Dedifferentiated amniotic fluid mesenchymal stem cell (primary cell): ENCODE measurements around the gene ESR1.
"Not testable (repeated sequence)": the region's sequence is repeated elsewhere in the genome, so short reads cannot be mapped to it uniquely, and the experiment has no call there.

Source experiments
- DNase-seq: peaks from one replicate; pipeline ENCODE4 v3.0.0-alpha.2; 2016; ENCODE audit errors: extremely low spot score

Gene ESR1

DNA sequence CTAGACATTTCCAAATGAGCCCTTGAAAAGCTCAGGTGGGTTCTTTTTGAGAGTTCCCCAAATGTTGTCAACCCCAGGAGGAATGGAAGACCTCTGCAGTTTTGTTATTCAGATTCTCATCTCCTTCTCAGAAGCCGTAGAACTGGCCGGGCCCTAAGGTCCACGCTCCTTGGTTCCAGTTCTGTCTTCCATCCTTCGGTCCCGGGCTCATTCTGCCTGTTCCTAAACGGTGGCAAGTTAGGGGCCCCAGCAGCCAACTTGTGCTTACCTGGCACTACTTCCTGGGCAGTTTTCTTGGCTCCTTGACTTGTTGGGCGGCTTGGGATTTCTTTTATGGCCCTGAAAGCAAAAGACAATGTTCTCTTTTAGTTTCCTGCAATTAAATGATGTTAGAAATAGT, 6.4 kb downstream of the ESR1 start:
- DNase-seq = no peak

DNA sequence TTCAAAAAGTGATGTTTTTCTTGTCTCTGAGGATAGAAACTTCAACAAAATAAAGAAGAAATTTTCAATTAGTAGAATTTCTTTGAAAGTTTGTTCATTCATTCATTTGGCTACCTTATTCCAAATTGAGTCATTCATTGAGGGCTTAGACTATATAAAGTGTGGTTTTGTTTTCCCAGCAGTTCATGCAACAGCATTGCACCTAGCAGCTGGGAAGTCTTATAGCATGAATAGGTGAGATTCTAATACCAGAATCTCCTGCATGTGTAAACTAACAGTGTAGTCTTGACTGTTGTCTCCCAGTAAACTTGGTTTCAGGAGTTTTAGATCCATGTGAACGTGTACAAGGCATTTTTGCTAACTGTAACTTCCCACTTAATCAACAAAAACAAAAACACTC, 7.1 kb downstream of the ESR1 start:
- no peak for DNase-seq

DNA sequence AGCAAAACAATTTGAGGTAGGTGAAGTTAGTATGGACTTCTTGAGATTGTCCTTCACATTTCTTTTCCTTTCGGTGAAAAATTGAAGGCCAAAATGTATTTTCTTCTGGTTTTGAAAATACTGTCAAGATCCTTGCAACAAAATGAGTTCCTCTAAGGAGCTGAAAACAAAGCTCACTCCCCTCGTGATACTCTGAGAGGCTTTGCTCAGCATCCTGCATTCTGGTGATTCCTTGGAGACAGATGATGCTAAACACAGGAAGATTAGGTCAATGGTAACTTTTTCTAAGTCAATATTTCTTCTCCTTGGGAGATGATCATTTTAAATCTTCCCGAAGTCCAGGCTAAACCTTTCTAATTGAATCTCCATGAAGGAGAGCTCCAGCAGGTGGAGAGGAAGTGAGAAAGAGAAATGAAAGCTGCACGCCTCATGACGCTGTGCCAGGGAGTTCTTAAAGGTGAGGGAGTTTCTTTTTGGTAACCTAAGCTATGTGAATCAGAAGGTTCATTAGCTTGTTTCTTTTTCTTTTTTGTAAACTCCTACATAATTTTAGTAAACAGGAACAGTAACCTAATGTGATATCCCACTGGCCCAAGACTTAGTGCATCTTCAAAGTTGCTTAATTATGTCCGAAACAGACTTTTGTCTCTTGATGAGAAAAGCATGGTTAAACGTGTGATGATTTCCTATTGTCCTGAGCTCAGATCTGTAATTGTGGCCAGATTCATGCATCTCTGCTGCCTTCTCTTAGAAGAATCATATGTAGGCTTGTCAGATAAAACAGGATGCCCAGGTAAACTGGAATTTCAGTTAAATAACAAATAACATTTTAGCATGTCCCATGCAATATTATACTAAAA, 15.0 kb downstream of the ESR1 start:
- no peak for DNase-seq

DNA sequence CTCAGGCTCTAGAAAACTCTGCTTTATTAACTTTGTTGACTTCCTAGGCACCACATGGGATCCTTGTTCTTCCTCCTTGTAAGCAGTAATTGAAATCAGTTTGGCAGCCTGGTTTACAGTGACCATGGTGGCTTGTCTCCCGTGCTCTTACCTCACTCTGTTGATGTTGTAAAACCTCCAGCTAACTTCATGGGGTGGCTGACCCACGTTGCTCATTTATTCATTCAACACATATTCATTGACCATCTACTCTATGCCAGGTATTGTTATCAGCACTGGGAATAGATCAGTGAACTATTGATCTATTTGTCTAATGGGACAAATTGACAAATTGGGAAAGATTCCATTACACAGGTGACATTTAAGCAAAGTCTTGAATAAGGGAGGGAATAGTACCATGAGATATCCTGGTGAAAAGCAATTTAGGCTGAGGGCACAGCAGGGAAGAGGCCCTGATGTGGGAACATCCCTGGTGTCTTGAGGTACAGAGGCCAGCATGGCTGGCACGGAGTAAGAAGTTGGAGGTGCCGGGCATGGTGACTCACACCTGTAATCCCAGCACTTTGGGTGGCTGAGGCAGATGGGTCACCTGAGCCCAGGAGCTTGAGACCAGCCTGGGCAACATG, 19.1 kb downstream of the ESR1 start:
- DNase-seq = no peak

DNA sequence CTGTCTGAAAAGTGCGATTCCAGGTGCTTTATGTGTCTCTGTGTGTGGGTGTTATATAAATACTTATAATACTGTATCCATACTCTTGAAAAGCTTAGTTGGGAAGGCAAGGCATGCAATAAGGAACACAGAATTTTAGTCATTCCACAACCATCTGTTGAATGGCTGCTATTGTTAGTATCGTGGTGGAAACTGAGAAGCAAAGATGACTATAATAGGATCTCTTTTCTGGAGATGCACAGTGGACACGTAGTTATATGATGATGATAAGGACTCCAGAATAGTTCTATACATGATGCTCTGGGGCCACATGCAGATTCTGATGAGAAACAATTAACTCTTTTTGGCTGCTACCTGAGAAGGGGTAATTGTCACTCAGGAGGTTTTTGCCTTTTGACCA, 25.2 kb downstream of the ESR1 start:
- no peak for DNase-seq

DNA sequence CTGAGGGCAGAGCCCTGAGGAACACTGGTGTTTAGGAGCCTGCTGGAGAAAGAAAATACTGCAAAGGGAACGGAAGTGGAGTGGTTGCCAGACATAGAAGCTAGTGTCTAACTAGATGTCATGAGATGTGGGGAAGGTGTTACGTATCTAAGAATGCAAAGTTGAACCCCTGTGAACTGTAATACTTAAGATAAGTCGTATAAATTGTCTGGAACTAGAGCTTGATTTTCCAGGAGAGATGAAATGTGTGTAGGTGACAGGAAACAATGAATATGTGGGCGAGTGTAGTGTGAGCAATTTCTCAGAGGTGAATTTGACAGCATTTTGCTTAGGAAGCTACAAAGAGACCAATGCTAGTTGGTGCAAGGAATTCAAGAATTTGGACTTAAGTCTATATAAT, 27.9 kb downstream of the ESR1 start:
- DNase-seq = no peak

DNA sequence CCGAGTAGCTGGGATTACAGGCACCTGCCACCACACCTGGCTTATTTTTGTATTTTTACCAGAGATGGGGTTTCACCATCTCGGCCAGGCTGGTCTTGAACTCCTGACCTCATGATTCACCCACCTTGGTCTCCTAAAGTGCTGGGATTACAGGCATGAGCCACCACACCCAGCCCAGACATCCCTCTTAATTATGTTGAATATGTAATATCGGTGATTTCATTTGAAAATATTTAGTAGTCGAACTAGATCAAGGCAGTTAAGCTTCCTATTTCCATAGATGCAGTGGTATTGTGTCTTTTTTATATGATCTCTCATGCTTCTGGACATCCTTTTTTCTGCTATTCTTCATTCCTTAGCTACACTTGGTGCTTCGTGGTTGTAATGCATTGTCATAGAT, 29.7 kb downstream of the ESR1 start:
- no peak for DNase-seq

DNA sequence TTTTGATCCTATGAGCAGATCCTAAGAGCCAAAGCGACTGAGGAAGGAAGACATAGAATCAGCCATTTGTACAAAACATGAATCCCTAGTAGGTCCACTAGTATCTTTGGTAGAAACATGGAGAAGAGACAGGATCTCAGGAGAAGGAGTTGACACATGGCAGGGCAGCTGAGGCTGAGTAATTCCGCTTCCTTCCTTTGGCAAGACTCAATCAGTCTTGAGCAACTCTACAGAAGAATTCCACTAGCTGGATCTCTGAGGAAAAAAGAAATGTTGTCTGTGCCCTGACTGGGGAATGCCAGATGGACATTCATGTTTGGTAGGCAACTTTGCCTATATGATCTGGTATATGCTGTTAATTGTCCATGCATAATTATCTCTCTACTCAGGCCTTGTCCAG, 35.3 kb downstream of the ESR1 start:
- no peak for DNase-seq

DNA sequence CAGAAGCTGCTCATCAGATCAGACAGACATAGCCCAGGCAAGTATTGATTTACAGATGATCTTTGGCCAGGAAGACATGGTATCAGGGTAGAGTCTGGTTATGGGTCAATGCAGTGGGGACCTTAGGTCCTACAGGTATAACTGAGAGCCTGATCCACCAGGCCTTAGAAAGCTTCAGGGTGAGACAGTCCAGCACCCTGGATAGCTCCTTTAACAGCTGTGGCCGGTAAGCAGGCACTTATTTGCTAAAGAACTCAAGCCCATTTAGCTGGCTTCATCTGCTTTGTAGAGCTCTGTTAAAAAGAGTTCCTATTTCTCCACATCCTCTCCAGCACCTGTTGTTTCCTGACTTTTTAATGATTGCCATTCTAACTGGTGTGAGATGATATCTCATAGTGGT, 39.6 kb downstream of the ESR1 start:
- no peak for DNase-seq

DNA sequence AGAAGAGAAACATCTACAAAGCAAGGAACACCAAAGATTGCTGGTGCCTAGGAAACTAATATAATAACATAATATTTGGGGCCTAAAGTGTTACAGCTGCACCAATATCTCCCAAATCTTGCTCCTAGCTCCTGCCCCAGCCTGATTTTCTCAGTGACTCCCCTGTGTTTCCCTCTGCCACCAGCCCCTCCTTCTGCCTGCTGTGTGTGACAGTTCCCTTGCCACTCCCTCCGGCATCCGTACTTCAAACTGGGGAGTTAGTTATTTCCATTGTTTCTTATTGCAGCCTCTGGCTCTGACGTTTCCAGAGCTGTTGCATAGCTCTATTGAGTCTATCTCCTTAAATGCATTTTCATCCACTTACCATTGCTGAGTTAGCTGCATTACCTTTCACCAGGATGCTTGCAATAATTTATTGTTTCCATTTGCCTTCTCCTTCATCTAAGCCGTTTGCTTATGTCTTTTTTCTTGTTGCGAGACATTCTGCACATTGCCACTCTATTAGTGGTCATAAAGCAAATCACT, 43.1 kb downstream of the ESR1 start:
- no peak for DNase-seq

DNA sequence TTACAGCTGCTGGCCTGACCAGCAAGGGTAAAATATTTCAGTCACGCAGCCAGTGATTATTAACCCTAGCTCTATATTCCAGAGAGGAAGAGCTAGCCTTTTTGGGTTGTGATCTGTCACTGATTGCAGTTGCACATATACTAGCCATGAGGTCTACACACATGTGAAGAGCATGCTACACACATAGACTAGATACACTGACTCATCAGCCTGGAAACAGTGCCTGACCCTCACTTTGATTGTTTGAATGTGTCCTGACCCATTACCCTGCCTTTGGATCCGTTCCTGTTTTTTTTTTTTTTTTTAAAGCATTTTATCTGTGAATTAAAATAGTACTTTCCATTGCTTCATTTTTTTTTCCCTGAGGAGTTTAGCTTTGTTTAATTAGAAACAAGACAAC, 50.8 kb downstream of the ESR1 start:
- DNase-seq = no peak

DNA sequence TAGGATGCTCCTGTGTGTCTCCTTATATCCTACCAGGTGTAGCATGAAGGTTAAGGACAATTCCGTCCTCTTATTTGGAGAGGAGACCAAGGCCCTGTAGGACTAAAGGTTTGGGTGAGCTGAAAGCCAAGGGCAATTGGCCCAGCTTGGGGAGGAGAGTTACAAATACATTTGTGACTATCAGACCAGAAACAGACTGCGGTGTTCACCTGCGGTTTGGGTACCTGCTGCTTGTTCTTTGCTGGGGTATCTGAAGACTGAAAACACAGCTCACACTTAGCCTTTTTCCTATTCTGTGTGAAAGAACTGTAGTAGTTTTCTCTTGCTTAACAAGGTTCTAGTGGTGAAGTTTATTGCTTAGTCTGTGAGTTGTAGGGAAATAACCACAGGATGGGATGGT, 55.0 kb downstream of the ESR1 start:
- no peak for DNase-seq

DNA sequence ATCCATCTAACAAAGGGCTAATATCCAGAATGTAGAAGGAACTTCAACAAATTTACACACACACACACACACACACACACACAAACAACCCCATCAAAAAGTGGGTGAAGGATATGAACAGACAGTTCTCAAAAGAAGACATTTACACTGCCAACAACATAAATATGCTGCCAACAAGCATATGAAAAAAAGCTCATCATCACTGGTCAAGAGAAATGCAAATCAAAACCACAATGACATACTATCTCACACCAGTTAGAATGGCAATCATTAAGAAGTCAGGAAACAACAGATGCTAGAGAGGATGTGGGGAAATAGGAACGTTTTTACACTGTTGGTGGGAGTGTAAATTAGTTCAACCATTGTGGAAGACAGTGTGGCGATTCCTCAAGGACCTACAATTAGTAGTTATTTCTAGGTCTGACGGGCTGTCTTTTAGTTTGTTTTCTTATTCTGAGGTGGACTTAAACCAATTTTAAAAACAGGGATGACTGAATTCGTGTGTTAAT, 59.9 kb downstream of the ESR1 start:
- DNase-seq = not testable (repeated sequence)

DNA sequence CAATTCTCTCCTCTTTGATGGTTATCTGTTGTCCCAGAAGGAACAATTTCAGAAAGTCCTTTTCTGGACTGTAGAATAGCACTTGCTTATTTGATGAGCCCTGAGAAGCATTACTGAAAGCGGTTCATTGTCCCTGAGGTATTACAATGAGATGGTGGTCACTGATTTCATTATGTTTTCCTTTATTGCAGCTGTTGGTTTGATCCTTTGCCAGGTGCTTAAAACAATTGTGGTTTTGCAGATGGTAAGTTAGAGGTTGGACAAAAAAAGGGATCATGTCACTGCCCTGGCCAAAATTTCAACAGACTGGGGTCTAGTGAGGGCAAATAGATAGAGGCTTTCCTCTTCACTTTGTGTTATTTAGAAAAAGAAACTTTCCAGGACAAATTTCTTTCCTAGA, 61.9 kb downstream of the ESR1 start:
- DNase-seq = no peak

DNA sequence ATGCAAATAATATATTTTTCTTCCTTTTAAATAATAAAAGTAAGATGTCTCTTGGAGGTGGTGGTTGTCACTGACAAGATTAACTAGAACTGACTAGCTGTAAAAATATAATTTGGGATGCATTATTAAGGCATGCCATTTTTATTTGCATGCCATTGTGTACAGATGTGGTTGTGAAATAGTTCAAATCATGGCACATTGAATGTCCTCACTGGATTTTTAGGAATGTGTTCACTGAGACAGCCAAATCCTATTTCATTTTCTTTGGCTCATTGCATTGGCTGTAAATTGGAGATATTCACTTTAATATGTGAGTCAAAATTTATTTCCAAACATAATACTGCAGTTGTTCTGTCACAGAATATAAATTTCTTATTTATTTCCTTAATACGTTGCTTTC, 62.3 kb downstream of the ESR1 start:
- peak; percentile 59 for DNase-seq

DNA sequence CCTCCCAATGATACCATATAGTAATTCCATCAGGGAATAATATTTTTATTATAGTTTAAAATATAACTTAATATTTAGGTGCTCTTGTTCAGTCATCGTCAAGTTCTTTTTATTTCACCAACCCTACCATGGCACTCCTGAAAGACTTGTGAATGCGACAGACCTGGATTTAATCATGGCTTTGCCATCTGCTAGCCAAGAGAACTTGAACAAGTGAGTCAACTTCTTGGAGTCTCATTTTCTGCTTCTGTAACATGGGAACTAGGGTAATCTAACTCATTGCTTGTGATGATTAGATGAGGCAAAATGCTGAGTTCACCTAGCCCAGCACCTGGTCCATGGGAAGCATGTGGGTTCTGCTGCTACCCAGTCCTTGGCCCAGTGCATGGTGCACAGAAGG, 62.9 kb downstream of the ESR1 start:
- no peak for DNase-seq

DNA sequence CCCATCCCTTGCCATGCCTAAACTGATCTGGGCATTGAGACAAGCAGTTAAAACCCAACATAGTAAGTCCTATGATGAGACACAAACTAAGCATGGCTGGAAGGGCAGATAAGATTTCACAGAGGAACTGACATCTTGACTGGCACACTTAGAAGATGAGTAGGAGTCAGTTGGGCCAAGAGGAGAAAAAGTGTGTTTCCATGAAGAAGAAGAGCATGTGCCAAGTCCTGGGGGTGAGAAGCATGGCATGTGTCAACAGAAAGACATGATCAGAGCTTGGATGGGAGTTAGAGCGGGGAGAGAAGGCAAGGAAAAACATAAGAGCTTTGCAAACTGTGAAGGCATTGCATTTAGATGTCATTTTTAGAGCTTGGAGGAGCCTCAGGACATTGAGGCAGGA, 68.0 kb downstream of the ESR1 start:
- DNase-seq = no peak

DNA sequence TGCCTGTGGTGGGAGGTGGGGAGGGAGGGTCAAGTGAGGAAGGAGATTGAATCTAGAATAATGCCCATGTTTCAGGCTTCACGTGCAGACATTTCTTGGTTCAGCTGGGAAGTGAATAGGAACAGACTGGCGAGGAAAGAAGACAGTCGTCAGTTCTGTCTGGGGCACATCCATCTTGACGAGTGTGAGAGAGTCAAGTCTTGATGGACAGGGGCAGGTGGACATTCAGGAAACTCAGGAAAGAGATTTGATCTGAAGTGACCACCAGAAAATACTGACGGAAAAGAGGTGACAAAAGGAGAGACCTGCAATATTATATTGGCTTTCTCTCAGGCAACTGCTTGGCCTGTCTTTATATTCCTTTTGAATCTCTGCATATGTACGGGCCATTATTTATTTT, 68.6 kb downstream of the ESR1 start:
- no peak for DNase-seq

DNA sequence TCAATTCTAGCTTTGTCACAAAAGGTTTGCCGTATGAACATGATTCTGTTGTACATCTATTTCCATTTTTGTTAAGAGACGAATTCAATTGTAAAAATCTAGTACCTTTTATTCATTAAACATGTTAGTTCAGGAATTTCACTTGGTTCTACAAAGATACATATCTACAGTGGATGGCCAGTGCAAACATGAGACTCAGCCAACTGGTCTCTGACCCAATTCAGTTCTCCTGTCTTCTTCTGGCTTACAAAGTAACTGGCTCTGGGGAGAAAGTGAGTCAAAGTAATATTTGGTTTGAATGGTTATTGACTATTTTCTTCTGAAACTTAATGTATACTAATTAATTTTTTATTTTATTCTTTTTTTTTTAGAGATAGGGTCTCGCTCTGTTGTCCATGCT, 70.0 kb downstream of the ESR1 start:
- no peak for DNase-seq

DNA sequence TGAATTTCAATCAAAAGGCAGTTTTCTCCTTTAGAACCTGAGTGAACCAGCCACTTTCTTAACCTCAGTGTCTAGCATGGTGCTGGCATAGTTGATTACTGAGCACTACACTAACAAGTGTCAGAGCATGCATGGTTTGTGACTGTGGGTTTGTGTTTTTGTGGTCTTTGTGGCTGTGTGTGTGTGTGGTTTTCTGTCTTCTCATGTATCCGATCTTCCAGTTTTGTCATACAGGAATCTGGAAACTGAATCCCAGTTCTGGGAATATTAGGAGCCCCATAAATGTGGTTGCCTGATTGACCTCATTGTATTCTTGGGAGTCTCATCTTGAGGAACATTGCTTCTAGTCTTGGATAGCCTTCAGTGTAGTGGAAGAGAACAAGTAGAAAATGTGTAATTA, 73.7 kb downstream of the ESR1 start:
- DNase-seq = no peak

DNA sequence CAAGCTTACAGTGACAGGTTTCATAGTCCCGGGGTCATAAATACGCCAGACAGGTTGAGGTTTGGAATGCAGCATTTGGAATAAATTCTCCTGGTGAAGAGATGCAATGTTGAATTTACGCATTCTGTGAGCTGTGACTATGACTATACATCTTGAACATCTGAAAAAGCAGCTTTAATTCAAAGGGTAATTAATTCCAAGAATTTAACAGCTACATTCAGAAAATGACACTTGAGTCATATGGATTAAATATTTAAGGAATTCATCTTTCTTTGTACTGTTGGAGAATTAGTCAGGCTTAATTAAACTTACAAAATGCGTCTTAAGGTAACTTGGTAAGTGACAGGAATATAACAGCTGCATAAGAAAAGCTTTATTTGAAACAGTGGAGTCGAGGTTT, 74.7 kb downstream of the ESR1 start:
- no peak for DNase-seq

DNA sequence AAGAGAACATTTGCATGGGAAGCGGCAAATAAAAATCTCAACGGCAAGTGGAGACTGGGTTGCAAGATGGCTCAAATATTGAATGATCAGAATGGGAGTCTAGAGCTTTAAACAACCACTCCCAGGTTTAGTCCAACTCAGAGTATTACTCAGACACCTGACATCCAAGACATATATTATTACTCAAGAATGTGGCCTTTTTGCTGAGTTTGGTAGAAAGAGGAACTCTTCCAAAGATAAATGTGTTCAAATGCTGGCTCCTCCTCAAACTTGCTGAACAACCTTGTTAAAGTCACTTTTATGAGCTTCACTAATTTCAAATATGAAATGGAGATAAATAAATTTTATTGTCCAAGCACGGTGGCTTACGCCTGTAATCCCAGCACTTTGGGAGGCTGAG, 77.8 kb downstream of the ESR1 start:
- no peak for DNase-seq

DNA sequence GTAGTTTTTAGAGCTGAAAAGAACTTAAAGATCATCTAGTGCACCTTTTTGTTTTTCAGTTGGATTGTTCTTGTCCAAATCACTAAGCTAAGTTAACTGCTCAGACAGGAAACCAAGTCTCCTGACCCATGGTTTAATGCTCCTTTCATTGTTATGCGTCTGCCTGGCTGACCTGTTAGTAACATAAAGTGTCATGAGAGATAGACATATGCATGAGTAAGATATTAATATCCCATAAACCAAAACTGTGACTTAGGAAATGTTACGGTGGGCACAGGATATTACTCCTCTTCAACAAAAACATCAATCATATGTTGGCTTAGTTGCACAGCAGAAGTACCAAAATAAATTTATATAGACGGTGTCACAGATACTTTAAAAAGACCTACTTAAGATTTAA, 84.0 kb downstream of the ESR1 start:
- DNase-seq = no peak
